MG63 (cell line): ENCODE results near the gene VGLL4. TPM values are rescaled to one million over a fixed set of nuclear protein-coding genes. Genes with fewer than 3 reads are reported as not detected.

ENCODE experiments used
- DNase-seq: peaks from one replicate; pipeline ENCODE4 v3.0.0-alpha.2; 2020
- H3K27me3 ChIP-seq: fragments of 250-450 bp; sonication (Bioruptor Pico); 2 replicates; pipeline ENCODE4 v1.5.1; 2020; ENCODE audit warnings: mild to moderate bottlenecking, moderate library complexity
- H3K36me3 ChIP-seq: fragments of 250-450 bp; sonication (Bioruptor Pico); 2 replicates; pipeline ENCODE4 v1.5.1; 2020; ENCODE audit warnings: mild to moderate bottlenecking, moderate library complexity
- H3K4me3 ChIP-seq: fragments of 250-450 bp; sonication (Bioruptor Pico); 2 replicates; pipeline ENCODE4 v1.5.1; 2020; ENCODE audit warnings: mild to moderate bottlenecking, moderate library complexity
- H3K9me3 ChIP-seq: fragments of 250-450 bp; sonication (Bioruptor Pico); 2 replicates; pipeline ENCODE4 v1.5.1; 2020; ENCODE audit warnings: mild to moderate bottlenecking, moderate library complexity
- total RNA-seq: library from RNA; depleted of rRNA; stranded (reverse); fragments of >200 nt; shearing (Covaris generic); gene quantifications from 2 replicates; pipeline ENCODE4 v1.2.3, GENCODE V29; 2014; ENCODE audit warnings: low replicate concordance

Gene VGLL4
- total RNA-seq, 1 experiment from 2014 or later, result 21.1 TPM

GRCh38 chr3:11544412-11545181 is 99.1 kb downstream of the VGLL4 start:
- no peaks in the 10 kb centered on the region for H3K9me3 ChIP-seq
- H3K27me3 ChIP-seq, result no peaks in the 10 kb centered on the region
- H3K36me3 ChIP-seq, result no peaks in the 10 kb centered on the region
- no peak overlapping the region for H3K4me3 ChIP-seq
- no peak for DNase-seq

GRCh38 chr3:11543948-11544387 is 99.7 kb downstream of the VGLL4 start:
- H3K9me3 ChIP-seq, result no peaks in the 10 kb centered on the region
- no peaks in the 10 kb centered on the region for H3K27me3 ChIP-seq
- DNase-seq, result no peak
- H3K4me3 ChIP-seq, result no peak overlapping the region
- H3K36me3 ChIP-seq, result no peaks in the 10 kb centered on the region

GRCh38 chr3:11543141-11543947 is 100.4 kb downstream of the VGLL4 start:
- Histone ChIP-seq H3K4me3 (no peak overlapping the region), H3K36me3 (no peaks in the 10 kb centered on the region), H3K9me3 (no peaks in the 10 kb centered on the region), H3K27me3 (no peaks in the 10 kb centered on the region)
- no peak for DNase-seq

- H3K27me3 ChIP-seq, result no peaks in the 10 kb centered on the region
- H3K9me3 ChIP-seq, result no peaks in the 10 kb centered on the region
- no peak overlapping the region for H3K4me3 ChIP-seq
- no peak for DNase-seq
- no peaks in the 10 kb centered on the region for H3K36me3 ChIP-seq
These were observed 101.2 kb downstream of the VGLL4 start for GRCh38 chr3:11542551-11542950.

GRCh38 chr3:11541321-11542303 is 102.1 kb downstream of the VGLL4 start:
- DNase-seq, result no peak
- no peaks in the 10 kb centered on the region for H3K36me3 ChIP-seq

GRCh38 chr3:11539677-11540076 is 104.0 kb downstream of the VGLL4 start:
- no peak for DNase-seq

More at GRCh38 chr3:11541321-11542303, 102.1 kb downstream of the VGLL4 start:
- Histone ChIP-seq H3K27me3 (no peaks in the 10 kb centered on the region), H3K9me3 (no peaks in the 10 kb centered on the region), H3K4me3 (no peak overlapping the region)

GRCh38 chr3:11539218-11539617 is 104.5 kb downstream of the VGLL4 start:
- H3K27me3 ChIP-seq, result no peaks in the 10 kb centered on the region
- no peaks in the 10 kb centered on the region for H3K9me3 ChIP-seq
- no peaks in the 10 kb centered on the region for H3K36me3 ChIP-seq
- no peak for DNase-seq
- no peak overlapping the region for H3K4me3 ChIP-seq

More at GRCh38 chr3:11539677-11540076, 104.0 kb downstream of the VGLL4 start:
- no peak overlapping the region for H3K4me3 ChIP-seq
- H3K36me3 ChIP-seq, result no peaks in the 10 kb centered on the region
- no peaks in the 10 kb centered on the region for H3K9me3 ChIP-seq
- H3K27me3 ChIP-seq, result no peaks in the 10 kb centered on the region

GRCh38 chr3:11538581-11538980 is 105.1 kb downstream of the VGLL4 start:
- no peaks in the 10 kb centered on the region for H3K9me3 ChIP-seq
- H3K27me3 ChIP-seq, result no peaks in the 10 kb centered on the region
- no peak for DNase-seq
- H3K36me3 ChIP-seq, result no peaks in the 10 kb centered on the region
- no peak overlapping the region for H3K4me3 ChIP-seq

GRCh38 chr3:11536936-11537612 is 106.6 kb downstream of the VGLL4 start:
- no peaks in the 10 kb centered on the region for H3K36me3 ChIP-seq
- no peaks in the 10 kb centered on the region for H3K27me3 ChIP-seq
- no peak for DNase-seq
- H3K9me3 ChIP-seq, result no peaks in the 10 kb centered on the region
- H3K4me3 ChIP-seq, result no peak overlapping the region

GRCh38 chr3:11536132-11536935 is 107.4 kb downstream of the VGLL4 start:
- Histone ChIP-seq H3K4me3 (no peak overlapping the region), H3K36me3 (no peaks in the 10 kb centered on the region), H3K9me3 (no peaks in the 10 kb centered on the region), H3K27me3 (no peaks in the 10 kb centered on the region)
- no peak for DNase-seq

- Histone ChIP-seq H3K36me3 (no peaks in the 10 kb centered on the region), H3K9me3 (no peaks in the 10 kb centered on the region), H3K4me3 (no peak overlapping the region), H3K27me3 (no peaks in the 10 kb centered on the region)
- DNase-seq, result no peak
These were observed 108.3 kb downstream of the VGLL4 start for GRCh38 chr3:11535243-11535960.

- DNase-seq, result no peak
- H3K27me3 ChIP-seq, result no peaks in the 10 kb centered on the region
- no peaks in the 10 kb centered on the region for H3K9me3 ChIP-seq
- H3K36me3 ChIP-seq, result no peaks in the 10 kb centered on the region
- H3K4me3 ChIP-seq, result no peak overlapping the region
These were observed 109.0 kb downstream of the VGLL4 start for GRCh38 chr3:11534793-11535101.

GRCh38 chr3:11534011-11534792 is 109.5 kb downstream of the VGLL4 start:
- DNase-seq, result no peak
- H3K4me3 ChIP-seq, result no peak overlapping the region
- no peaks in the 10 kb centered on the region for H3K9me3 ChIP-seq
- no peaks in the 10 kb centered on the region for H3K27me3 ChIP-seq
- H3K36me3 ChIP-seq, result no peaks in the 10 kb centered on the region

GRCh38 chr3:11532931-11533391 is 110.8 kb downstream of the VGLL4 start:
- DNase-seq, result no peak

More at GRCh38 chr3:11532931-11533391, 110.8 kb downstream of the VGLL4 start:
- Histone ChIP-seq H3K4me3 (no peak overlapping the region), H3K9me3 (no peaks in the 10 kb centered on the region), H3K36me3 (no peaks in the 10 kb centered on the region), H3K27me3 (no peaks in the 10 kb centered on the region)
